GM21529 (cell line): Measurements from ENCODE around the gene RTP2.

Experiments
- ATAC-seq: cut with Tn5 transposase; IDR thresholded peaks from one replicate; pipeline ENCODE4 v1.9.1; 2021; ENCODE audit not compliant: unreplicated experiment

The RTP2 gene

GRCh38 chr3:187738331-187739093, 36.2 kb upstream of the RTP2 start:
- peak; percentile 66 for ATAC-seq

- no peak for ATAC-seq
Observed at GRCh38 chr3:187738071-187738330, 35.6 kb upstream of the RTP2 start.

GRCh38 chr3:187737368-187738070, 35.2 kb upstream of the RTP2 start:
- ATAC-seq: no peak

- ATAC-seq: no peak
Observed at GRCh38 chr3:187737006-187737367, 34.6 kb upstream of the RTP2 start.

- ATAC-seq: no peak
Observed at GRCh38 chr3:187736418-187736871, 34.1 kb upstream of the RTP2 start.

GRCh38 chr3:187735837-187736236, 33.5 kb upstream of the RTP2 start:
- no peak for ATAC-seq

- no peak for ATAC-seq
Observed at GRCh38 chr3:187735383-187735782, 33.0 kb upstream of the RTP2 start.

- ATAC-seq: no peak
Observed at GRCh38 chr3:187734841-187735240, 32.5 kb upstream of the RTP2 start.

GRCh38 chr3:187733371-187733770, 31.0 kb upstream of the RTP2 start:
- no peak for ATAC-seq

GRCh38 chr3:187729598-187729997, 27.2 kb upstream of the RTP2 start:
- ATAC-seq: no peak

GRCh38 chr3:187728940-187729583, 26.7 kb upstream of the RTP2 start:
- no peak for ATAC-seq

- no peak for ATAC-seq
Observed at GRCh38 chr3:187728248-187728647, 25.9 kb upstream of the RTP2 start.

GRCh38 chr3:187726564-187726963, 24.2 kb upstream of the RTP2 start:
- ATAC-seq: no peak

GRCh38 chr3:187725653-187726370, 23.5 kb upstream of the RTP2 start:
- ATAC-seq: no peak

- ATAC-seq: no peak
Observed at GRCh38 chr3:187725224-187725623, 22.9 kb upstream of the RTP2 start.

- no peak for ATAC-seq
Observed at GRCh38 chr3:187722206-187722612, 19.9 kb upstream of the RTP2 start.

GRCh38 chr3:187721055-187721454, 18.7 kb upstream of the RTP2 start:
- ATAC-seq: no peak

GRCh38 chr3:187720337-187720670, 17.9 kb upstream of the RTP2 start:
- no peak for ATAC-seq

GRCh38 chr3:187719628-187720336, 17.4 kb upstream of the RTP2 start:
- no peak for ATAC-seq

- no peak for ATAC-seq
Observed at GRCh38 chr3:187718802-187719201, 16.4 kb upstream of the RTP2 start.

GRCh38 chr3:187717572-187717971, 15.2 kb upstream of the RTP2 start:
- no peak for ATAC-seq
